HepG2 (cell line): ENCODE results near the gene CYP4F8. TPM values are rescaled to one million over a fixed set of nuclear protein-coding genes. Genes with fewer than 3 reads are reported as not detected.

Experiments used
- CTCF ChIP-seq: sonication (generic); formaldehyde crosslinking; IDR thresholded peaks from 2 replicates; pipeline ENCODE4 v1.5.0; 2020; ENCODE audit warnings: mild to moderate bottlenecking, missing genetic modification reagents, moderate library complexity
- MZF1 ChIP-seq: sonication (generic); formaldehyde crosslinking; IDR thresholded peaks from 2 replicates; pipeline ENCODE4 v1.8.1; 2023; ENCODE audit warnings: mild to moderate bottlenecking, missing genetic modification reagents, borderline replicate concordance
- NAIF1 ChIP-seq: sonication (generic); formaldehyde crosslinking; IDR thresholded peaks from 2 replicates; pipeline ENCODE4 v1.5.0; 2020; ENCODE audit warnings: mild to moderate bottlenecking, missing genetic modification reagents, borderline replicate concordance
- NFIB ChIP-seq: sonication (generic); formaldehyde crosslinking; IDR thresholded peaks from 2 replicates; pipeline ENCODE4 v1.9.0; 2021; ENCODE audit warnings: missing genetic modification reagents, mild to moderate bottlenecking, borderline replicate concordance
- NR1H2 ChIP-seq: sonication (generic); formaldehyde crosslinking; IDR thresholded peaks from 2 replicates; pipeline ENCODE4 v1.8.1; 2022; ENCODE audit warnings: low read depth, missing genetic modification reagents, borderline replicate concordance
- NR2F1 ChIP-seq, 2 experiments: fragments of 450-650 bp in 1 of 2; formaldehyde crosslinking in 1 of 2; IDR thresholded peaks; 2 replicates each; pipeline versions ENCODE4 v1.5.0 to v1.6.1; 2016 to 2020; ENCODE audit warnings: mild to moderate bottlenecking in 1 of 2, missing compliant biosample characterization in 1 of 2, missing genetic modification reagents in 1 of 2, moderate library complexity in 1 of 2
- SIN3B ChIP-seq: fragments of 150-350 bp; IDR thresholded peaks from 2 replicates; pipeline ENCODE4 v1.6.1; 2014; ENCODE audit warnings: low read length
- TAF1 ChIP-seq: sonication (generic); formaldehyde crosslinking; IDR thresholded peaks from 2 replicates; pipeline ENCODE4 v1.4.0; 2020; ENCODE audit warnings: missing genetic modification reagents
- TCF12 ChIP-seq, 2 experiments: fragments of 450-650 bp in 1 of 2; sonication (generic) in 1 of 2; formaldehyde crosslinking in 1 of 2; IDR thresholded peaks; 2 replicates each; pipeline versions ENCODE4 v1.6.1 to v1.8.0; 2017 to 2022; ENCODE audit warnings: antibody characterized with exemption in 1 of 2, mild to moderate bottlenecking in 1 of 2, missing genetic modification reagents in 1 of 2, moderate library complexity in 1 of 2
- TCF7 ChIP-seq: sonication (generic); IDR thresholded peaks from 2 replicates; pipeline ENCODE4 v1.6.1; 2016; ENCODE audit warnings: antibody characterized with exemption, low read depth
- ZBTB1 ChIP-seq: sonication (generic); formaldehyde crosslinking; IDR thresholded peaks from 2 replicates; pipeline ENCODE4 v1.4.0; 2020; ENCODE audit warnings: missing genetic modification reagents, borderline replicate concordance
- ZBTB46 ChIP-seq: sonication (generic); formaldehyde crosslinking; IDR thresholded peaks from 2 replicates; pipeline ENCODE4 v1.4.0; 2020; ENCODE audit warnings: mild to moderate bottlenecking, missing genetic modification reagents, borderline replicate concordance
- ZFYVE20 ChIP-seq: sonication (generic); formaldehyde crosslinking; IDR thresholded peaks from 2 replicates; pipeline ENCODE4 v1.8.0; 2023; ENCODE audit warnings: low read depth, mild to moderate bottlenecking, moderate library complexity, missing genetic modification reagents, borderline replicate concordance
- ZMYM3 ChIP-seq: sonication (generic); formaldehyde crosslinking; IDR thresholded peaks from 2 replicates; pipeline ENCODE4 v1.5.1; 2020; ENCODE audit warnings: mild to moderate bottlenecking, missing genetic modification reagents
- ZNF17 ChIP-seq: sonication (generic); formaldehyde crosslinking; IDR thresholded peaks from 2 replicates; pipeline ENCODE4 v1.5.0; 2020; ENCODE audit warnings: mild to moderate bottlenecking, missing genetic modification reagents
- ZNF225 ChIP-seq: sonication (generic); formaldehyde crosslinking; IDR thresholded peaks from 2 replicates; pipeline ENCODE4 v1.4.0; 2020; ENCODE audit warnings: mild to moderate bottlenecking, missing genetic modification reagents
- ZNF367 ChIP-seq: sonication (generic); formaldehyde crosslinking; IDR thresholded peaks from 2 replicates; pipeline ENCODE4 v1.4.0; 2020; ENCODE audit warnings: missing genetic modification reagents, borderline replicate concordance
- ZNF383 ChIP-seq: sonication (generic); formaldehyde crosslinking; IDR thresholded peaks from 2 replicates; pipeline ENCODE4 v1.4.0; 2020; ENCODE audit warnings: missing genetic modification reagents, mild to moderate bottlenecking, borderline replicate concordance
- polyA plus RNA-seq, 8 experiments: library from polyadenylated mRNA; depleted of rRNA in 3 of 8; stranded (reverse) in 7 of 8; unstranded in 1 of 8; fragments of >200 nt; fragmentation: Illumina TruSeq in 4 of 8; extraction: Trizol in 4 of 8; gene quantifications; 2 replicates each; pipeline versions ENCODE4 v1.2.1 to v1.2.3, GENCODE V29; 2011 to 2016; ENCODE audit warnings: low read depth in 4 of 8, missing spikeins in 1 of 8, mixed read lengths in 1 of 8; ENCODE audit not compliant: insufficient read depth in 1 of 8
- total RNA-seq, 5 experiments: library from RNA; depleted of rRNA; stranded (reverse); fragments of >200 nt; fragmentation: Illumina TruSeq; extraction: Trizol; gene quantifications; 2 replicates each; pipeline ENCODE4 v1.2.3, GENCODE V29; 2016; ENCODE audit warnings: low read depth in 1 of 5
- TF ChIP-seq, protein P1 (sequence below): sonication (generic); formaldehyde crosslinking; IDR thresholded peaks from 2 replicates; pipeline ENCODE4 v1.5.1; 2020; ENCODE audit warnings: mild to moderate bottlenecking, missing genetic modification reagents, borderline replicate concordance
- TF ChIP-seq, protein P2 (sequence below): sonication (generic); formaldehyde crosslinking; IDR thresholded peaks from 2 replicates; pipeline ENCODE4 v1.5.0; 2020; ENCODE audit warnings: mild to moderate bottlenecking, missing genetic modification reagents

Gene CYP4F8
- total and polyA plus RNA-seq, 2 of the 13 experiments (the other 11 are each of a cell fraction or from before 2014, with no cell fraction given) = not detected

DNA sequence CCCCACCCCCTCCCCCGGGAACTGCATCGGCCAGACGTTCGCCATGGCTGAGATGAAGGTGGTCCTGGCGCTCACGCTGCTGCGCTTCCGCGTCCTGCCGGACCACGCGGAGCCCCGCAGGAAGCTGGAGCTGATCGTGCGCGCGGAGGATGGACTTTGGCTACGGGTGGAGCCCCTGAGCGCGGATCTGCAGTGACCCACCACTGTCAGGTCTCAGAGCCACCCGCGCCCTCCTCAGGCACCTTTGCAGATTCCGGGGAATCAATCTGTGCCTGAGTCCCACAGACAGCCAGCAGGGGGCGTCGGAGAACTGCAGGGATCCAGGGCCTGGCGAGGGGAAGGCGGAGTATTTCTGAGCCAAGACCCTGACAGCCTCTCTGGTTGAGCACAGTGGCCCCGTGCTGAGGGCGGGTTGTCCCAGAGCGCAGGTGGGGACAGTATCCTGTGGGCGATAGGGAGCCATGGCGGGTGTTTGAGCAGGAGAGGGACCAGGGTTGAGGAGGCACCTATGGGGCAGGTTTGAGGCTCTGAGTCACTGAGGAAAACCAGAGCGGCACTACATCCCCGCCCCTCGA lies 30.4 kb upstream of the CYP4F8 start (continued):
- TF ChIP-seq NFIB (CRISPR knock-in tag) (no peak), ZNF17 (CRISPR knock-in tag) (no peak), NR2F1 (CRISPR knock-in tag; IDR thresholded peaks at IDR 0.05) (no peak), ZFYVE20 (CRISPR knock-in tag) (no peak), TAF1 (no peak), TCF12 (IDR thresholded peaks at IDR 0.05) (no peak), TCF12 (CRISPR knock-in tag; IDR thresholded peaks at IDR 0.05) (no peak), ZBTB1 (CRISPR knock-in tag) (no peak), TCF7 (no peak), MZF1 (CRISPR knock-in tag) (no peak), ZNF383 (CRISPR knock-in tag) (no peak), ZNF225 (CRISPR knock-in tag) (no peak), CTCF (CRISPR knock-in tag) (peak; percentile 98), ZNF367 (no peak), NAIF1 (CRISPR knock-in tag) (no peak), NR1H2 (CRISPR knock-in tag) (no peak), SIN3B (no peak), ZMYM3 (CRISPR knock-in tag) (0 out of 2 replicates have a peak, but pooled peaks have one; percentile 45), ZBTB46 (CRISPR knock-in tag) (no peak)
- TF ChIP-seq, protein P1, sequence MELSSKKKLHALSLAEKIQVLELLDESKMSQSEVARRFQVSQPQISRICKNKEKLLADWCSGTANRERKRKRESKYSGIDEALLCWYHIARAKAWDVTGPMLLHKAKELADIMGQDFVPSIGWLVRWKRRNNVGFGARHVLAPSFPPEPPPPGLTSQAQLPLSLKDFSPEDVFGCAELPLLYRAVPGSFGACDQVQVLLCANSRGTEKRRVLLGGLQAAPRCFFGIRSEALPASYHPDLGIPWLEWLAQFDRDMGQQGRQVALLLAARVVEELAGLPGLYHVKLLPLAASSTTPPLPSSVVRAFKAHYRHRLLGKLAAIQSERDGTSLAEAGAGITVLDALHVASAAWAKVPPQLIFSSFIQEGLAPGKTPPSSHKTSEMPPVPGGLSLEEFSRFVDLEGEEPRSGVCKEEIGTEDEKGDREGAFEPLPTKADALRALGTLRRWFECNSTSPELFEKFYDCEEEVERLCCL (CRISPR knock-in tag) = no peak
- TF ChIP-seq, protein P2, sequence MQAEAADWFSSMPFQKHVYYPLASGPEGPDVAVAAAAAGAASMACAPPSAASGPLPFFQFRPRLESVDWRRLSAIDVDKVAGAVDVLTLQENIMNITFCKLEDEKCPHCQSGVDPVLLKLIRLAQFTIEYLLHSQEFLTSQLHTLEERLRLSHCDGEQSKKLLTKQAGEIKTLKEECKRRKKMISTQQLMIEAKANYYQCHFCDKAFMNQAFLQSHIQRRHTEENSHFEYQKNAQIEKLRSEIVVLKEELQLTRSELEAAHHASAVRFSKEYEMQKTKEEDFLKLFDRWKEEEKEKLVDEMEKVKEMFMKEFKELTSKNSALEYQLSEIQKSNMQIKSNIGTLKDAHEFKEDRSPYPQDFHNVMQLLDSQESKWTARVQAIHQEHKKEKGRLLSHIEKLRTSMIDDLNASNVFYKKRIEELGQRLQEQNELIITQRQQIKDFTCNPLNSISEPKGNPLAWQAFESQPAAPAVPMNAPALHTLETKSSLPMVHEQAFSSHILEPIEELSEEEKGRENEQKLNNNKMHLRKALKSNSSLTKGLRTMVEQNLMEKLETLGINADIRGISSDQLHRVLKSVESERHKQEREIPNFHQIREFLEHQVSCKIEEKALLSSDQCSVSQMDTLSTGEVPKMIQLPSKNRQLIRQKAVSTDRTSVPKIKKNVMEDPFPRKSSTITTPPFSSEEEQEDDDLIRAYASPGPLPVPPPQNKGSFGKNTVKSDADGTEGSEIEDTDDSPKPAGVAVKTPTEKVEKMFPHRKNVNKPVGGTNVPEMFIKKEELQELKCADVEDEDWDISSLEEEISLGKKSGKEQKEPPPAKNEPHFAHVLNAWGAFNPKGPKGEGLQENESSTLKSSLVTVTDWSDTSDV (CRISPR knock-in tag) = no peak
